ENCODE measurements around the gene TSPOAP1.

DNA sequence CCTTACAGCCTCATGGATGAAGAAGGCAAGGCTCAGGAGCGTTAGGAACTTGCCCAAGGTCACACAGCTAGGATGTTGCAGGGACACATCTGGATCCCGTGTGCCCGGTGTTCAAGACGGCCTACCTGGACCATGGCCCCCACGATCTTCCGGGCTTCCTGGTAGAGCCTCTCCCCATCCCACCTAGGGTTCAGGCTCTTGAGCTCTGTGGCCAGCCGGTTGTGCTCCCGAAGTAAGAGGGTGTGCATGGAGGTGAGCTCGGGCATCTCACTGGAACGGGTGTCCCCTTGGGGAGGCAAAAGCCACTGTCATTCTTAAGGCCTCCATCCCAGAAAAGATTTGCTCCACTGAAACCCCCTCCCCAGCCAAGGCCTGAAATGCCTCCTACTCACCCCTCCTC is 53.2 kb downstream of the TSPOAP1 start:
- TF ChIP-seq, protein P1, sequence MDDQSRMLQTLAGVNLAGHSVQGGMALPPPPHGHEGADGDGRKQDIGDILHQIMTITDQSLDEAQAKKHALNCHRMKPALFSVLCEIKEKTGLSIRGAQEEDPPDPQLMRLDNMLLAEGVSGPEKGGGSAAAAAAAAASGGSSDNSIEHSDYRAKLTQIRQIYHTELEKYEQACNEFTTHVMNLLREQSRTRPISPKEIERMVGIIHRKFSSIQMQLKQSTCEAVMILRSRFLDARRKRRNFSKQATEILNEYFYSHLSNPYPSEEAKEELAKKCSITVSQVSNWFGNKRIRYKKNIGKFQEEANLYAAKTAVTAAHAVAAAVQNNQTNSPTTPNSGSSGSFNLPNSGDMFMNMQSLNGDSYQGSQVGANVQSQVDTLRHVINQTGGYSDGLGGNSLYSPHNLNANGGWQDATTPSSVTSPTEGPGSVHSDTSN (IDR thresholded peaks at IDR 0.05): no peak
- TF ChIP-seq, protein P2, sequence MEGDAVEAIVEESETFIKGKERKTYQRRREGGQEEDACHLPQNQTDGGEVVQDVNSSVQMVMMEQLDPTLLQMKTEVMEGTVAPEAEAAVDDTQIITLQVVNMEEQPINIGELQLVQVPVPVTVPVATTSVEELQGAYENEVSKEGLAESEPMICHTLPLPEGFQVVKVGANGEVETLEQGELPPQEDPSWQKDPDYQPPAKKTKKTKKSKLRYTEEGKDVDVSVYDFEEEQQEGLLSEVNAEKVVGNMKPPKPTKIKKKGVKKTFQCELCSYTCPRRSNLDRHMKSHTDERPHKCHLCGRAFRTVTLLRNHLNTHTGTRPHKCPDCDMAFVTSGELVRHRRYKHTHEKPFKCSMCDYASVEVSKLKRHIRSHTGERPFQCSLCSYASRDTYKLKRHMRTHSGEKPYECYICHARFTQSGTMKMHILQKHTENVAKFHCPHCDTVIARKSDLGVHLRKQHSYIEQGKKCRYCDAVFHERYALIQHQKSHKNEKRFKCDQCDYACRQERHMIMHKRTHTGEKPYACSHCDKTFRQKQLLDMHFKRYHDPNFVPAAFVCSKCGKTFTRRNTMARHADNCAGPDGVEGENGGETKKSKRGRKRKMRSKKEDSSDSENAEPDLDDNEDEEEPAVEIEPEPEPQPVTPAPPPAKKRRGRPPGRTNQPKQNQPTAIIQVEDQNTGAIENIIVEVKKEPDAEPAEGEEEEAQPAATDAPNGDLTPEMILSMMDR (IDR thresholded peaks at IDR 0.05): no peak
- no peak for TF ChIP-seq RFX5 (IDR thresholded peaks at IDR 0.05; ENCODE audit: low read length)
- TF ChIP-seq, protein P3, sequence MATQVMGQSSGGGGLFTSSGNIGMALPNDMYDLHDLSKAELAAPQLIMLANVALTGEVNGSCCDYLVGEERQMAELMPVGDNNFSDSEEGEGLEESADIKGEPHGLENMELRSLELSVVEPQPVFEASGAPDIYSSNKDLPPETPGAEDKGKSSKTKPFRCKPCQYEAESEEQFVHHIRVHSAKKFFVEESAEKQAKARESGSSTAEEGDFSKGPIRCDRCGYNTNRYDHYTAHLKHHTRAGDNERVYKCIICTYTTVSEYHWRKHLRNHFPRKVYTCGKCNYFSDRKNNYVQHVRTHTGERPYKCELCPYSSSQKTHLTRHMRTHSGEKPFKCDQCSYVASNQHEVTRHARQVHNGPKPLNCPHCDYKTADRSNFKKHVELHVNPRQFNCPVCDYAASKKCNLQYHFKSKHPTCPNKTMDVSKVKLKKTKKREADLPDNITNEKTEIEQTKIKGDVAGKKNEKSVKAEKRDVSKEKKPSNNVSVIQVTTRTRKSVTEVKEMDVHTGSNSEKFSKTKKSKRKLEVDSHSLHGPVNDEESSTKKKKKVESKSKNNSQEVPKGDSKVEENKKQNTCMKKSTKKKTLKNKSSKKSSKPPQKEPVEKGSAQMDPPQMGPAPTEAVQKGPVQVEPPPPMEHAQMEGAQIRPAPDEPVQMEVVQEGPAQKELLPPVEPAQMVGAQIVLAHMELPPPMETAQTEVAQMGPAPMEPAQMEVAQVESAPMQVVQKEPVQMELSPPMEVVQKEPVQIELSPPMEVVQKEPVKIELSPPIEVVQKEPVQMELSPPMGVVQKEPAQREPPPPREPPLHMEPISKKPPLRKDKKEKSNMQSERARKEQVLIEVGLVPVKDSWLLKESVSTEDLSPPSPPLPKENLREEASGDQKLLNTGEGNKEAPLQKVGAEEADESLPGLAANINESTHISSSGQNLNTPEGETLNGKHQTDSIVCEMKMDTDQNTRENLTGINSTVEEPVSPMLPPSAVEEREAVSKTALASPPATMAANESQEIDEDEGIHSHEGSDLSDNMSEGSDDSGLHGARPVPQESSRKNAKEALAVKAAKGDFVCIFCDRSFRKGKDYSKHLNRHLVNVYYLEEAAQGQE (IDR thresholded peaks at IDR 0.05; ENCODE audit: low read depth, low read length): no peak
- TF ChIP-seq POLR2AphosphoS5 (IDR thresholded peaks at IDR 0.05; ENCODE audit: low read depth, low read length): no peak

All from SK-N-SH (cell line).